ENCODE data around the gene ADARB1. TPM values are rescaled to one million over a fixed set of nuclear protein-coding genes. Genes with fewer than 3 reads are reported as not detected.

ADARB1 gene
- total and polyA plus RNA-seq, 12 donors: 7.2 to 21.6 (median 16.1) TPM

DNA sequence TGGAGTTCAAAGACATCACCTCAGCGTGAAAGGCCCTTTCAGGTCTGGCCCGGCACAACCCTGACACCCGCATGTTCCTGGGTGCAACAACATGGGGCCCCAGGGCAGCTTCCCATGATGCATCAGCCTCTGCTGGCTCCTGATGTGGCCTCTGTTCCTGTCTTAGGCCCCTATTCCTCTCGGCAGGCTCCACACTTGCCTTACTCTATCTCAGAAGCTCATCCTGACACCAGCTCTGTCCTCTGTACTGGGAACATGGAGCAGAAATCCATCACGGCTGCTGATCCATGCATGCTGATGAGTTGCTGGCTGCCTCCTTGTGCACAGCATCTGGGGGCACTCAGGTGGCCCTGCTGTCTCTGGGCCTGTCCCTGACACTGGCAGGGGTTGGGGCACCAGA is 74.6 kb downstream of the ADARB1 start:
- 80 to 94% (median 87%) methylated on average over 2 to 5 of the region's 5 CpGs for WGBS, 4 donors
- Histone ChIP-seq H3K27ac (no peak overlapping the region), H3K9me3 (replicated peaks in 1 of 3) (no peaks in the 10 kb centered on the region), H3K36me3 (replicated peaks in 1 of 2) (no peaks in the 10 kb centered on the region), H3K27me3 (no peaks in the 10 kb centered on the region), H3K4me3 (no peak overlapping the region), H3K4me1 (replicated peaks in 1 of 2) (peaks cover 0 to 9% of the 10 kb centered on the region in 2 donors)
- peak in 1 of 7 donors; percentile 49 for DNase-seq
- TF ChIP-seq, protein P1, sequence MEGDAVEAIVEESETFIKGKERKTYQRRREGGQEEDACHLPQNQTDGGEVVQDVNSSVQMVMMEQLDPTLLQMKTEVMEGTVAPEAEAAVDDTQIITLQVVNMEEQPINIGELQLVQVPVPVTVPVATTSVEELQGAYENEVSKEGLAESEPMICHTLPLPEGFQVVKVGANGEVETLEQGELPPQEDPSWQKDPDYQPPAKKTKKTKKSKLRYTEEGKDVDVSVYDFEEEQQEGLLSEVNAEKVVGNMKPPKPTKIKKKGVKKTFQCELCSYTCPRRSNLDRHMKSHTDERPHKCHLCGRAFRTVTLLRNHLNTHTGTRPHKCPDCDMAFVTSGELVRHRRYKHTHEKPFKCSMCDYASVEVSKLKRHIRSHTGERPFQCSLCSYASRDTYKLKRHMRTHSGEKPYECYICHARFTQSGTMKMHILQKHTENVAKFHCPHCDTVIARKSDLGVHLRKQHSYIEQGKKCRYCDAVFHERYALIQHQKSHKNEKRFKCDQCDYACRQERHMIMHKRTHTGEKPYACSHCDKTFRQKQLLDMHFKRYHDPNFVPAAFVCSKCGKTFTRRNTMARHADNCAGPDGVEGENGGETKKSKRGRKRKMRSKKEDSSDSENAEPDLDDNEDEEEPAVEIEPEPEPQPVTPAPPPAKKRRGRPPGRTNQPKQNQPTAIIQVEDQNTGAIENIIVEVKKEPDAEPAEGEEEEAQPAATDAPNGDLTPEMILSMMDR (IDR thresholded peaks at IDR 0.05): no peak
- no peak for TF ChIP-seq POLR2A (IDR thresholded peaks at IDR 0.05)
- intact Hi-C loops (cut with DNase I): loop anchor here in 1 of 2 donors (10.0 kb wide), 1 partner anchor 286 kb away; no protein-coding TSS in a partner anchor

DNA sequence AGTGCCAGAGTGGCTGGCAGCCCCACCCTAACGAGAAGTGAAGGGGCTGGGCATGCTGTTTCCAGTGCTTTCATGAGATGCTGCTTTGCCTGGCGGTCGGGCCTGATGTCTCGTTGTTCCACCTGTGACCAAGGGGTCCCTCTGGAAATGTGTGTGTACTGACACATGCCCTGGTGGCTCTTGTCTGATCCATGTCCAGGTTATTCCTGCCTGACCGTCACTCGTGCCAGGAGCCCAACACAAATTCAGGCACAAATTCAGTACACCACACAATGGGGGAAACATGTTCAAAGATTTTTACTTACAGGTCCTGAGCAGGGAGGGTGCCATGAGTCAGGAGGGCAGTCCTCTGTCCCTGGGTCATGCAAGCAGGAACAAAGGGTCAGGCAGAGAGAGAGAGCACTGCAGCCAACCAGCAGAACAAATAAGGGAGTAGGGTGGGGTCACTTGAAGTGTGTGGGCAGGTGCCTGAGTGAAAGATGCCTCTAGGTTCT is 76.3 kb downstream of the ADARB1 start:
- WGBS, 4 donors: 83 to 92% (median 87%) methylated on average over 6 of the region's 6 CpGs
- Histone ChIP-seq H3K27ac (peak overlapping the region in 1 of 5 donors; percentile 82), H3K4me3 (no peak overlapping the region), H3K9me3 (replicated peaks in 1 of 3) (no peaks in the 10 kb centered on the region), H3K27me3 (no peaks in the 10 kb centered on the region), H3K4me1 (replicated peaks in 1 of 2) (peaks cover 0 to 12% of the 10 kb centered on the region in 2 donors), H3K36me3 (replicated peaks in 1 of 2) (no peaks in the 10 kb centered on the region)
- DNase-seq: peak in 1 of 7 donors; percentile 64
- TF ChIP-seq POLR2A (IDR thresholded peaks at IDR 0.05): no peak
- TF ChIP-seq, protein P1 (IDR thresholded peaks at IDR 0.05): no peak
- intact Hi-C loops (cut with DNase I): no loop called here

DNA sequence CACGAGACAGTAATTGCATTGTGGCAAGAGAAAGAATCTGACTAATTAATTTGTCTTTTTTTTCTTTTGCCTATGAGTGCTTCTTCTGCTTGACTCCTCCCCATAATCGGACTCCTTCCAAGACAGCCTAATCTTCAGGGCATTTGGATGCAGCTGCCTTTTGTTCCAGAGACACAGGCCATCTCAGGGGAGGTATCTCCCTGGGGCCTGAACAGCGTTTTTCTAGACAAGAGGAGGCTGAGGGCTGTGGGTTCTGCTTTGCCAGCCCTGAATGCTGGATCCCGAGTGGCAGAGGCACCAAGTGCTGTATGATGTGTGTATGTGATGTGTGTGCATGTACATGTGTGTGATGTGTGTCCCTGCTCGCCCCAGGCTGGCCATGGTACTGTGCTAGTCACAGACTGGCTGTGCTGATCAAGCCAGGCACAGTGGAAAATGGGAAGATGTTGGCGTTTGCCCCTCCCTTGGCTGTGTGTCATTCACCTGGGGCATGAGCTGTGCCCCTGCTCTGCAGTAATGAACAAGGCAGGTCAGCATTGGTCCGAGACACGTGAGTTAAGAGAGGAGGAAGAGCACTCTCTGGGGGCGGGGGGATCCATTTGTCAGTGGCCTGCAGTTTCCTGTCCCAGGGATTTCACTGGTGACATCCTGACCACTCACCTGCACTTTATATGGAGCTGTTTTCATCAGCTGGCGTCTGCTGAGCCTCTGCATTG is 77.2 kb downstream of the ADARB1 start:
- DNase-seq: peak in 1 of 7 donors; percentile 52
- no peak overlapping the region for H3K4me3 ChIP-seq
- H3K4me1 ChIP-seq (replicated peaks in 1 of 2): peaks cover 0 to 12% of the 10 kb centered on the region in 2 donors
- H3K27ac ChIP-seq: peak overlapping the region in 2 of 5 donors; percentile 44 to 82
- no peaks in the 10 kb centered on the region for H3K9me3 ChIP-seq (replicated peaks in 1 of 3)
- whole genome bisulfite sequencing, 4 donors: 59 to 69% (median 65%) methylated on average over 10 of the region's 10 CpGs
- intact Hi-C loops (cut with DNase I): no loop called here
- no peaks in the 10 kb centered on the region for H3K36me3 ChIP-seq (replicated peaks in 1 of 2)
- TF ChIP-seq POLR2A (IDR thresholded peaks at IDR 0.05): no peak
- TF ChIP-seq, protein P1 (IDR thresholded peaks at IDR 0.05): no peak
- no peaks in the 10 kb centered on the region for H3K27me3 ChIP-seq

DNA sequence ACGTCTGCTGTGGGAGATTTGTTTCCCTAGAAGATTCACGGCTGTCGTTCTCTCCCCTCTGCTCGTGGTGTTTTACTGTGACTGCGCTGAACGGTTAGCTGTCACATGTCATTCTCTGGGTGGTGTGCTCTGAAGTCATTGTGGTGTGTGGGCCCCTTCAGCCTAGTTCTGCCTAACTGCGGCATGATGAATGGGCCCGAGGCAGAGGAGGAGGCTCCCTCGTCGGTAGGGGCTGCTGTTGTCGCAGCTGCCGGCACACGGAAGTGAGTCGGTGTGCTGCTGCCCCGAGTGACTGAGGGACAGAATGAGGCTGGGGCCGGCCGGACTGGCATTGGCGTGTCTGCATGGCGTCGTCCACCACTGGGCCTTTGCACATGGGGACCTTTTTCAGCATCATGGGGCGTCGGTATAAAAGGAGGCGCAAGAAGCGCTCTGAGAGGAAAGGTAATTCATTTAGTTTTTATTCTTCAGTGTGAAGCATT is 77.9 kb downstream of the ADARB1 start:
- Histone ChIP-seq H3K4me3 (no peak overlapping the region), H3K9me3 (replicated peaks in 1 of 3) (no peaks in the 10 kb centered on the region), H3K27ac (peak overlapping the region in 2 of 5 donors; percentile 39 to 44), H3K27me3 (no peaks in the 10 kb centered on the region), H3K4me1 (replicated peaks in 1 of 2) (peaks cover 0 to 12% of the 10 kb centered on the region in 2 donors), H3K36me3 (replicated peaks in 1 of 2) (no peaks in the 10 kb centered on the region)
- 57 to 78% (median 64%) methylated on average over 15 to 24 of the region's 24 CpGs for WGBS, 4 donors
- DNase-seq: peak in 1 of 7 donors; percentile 76
- intact Hi-C loops (cut with DNase I): no loop called here
- TF ChIP-seq POLR2A (IDR thresholded peaks at IDR 0.05): no peak
- TF ChIP-seq, protein P1 (IDR thresholded peaks at IDR 0.05): peak in 3 of 6 experiments; percentile 9 to 20 (median 18)
